GM12801 (cell line): ENCODE results near the gene RUNX1.

Experiments used
- TF ChIP-seq, protein P1 (sequence below): IDR thresholded peaks from one replicate; pipeline ENCODE4 v1.5.1; 2011; ENCODE audit warnings: control low read depth; ENCODE audit not compliant: insufficient read length; ENCODE audit errors: extremely low read depth

The RUNX1 gene

GRCh38 chr21:35016071-35016470 is 33.0 kb downstream of the RUNX1 start:
- TF ChIP-seq, protein P1, sequence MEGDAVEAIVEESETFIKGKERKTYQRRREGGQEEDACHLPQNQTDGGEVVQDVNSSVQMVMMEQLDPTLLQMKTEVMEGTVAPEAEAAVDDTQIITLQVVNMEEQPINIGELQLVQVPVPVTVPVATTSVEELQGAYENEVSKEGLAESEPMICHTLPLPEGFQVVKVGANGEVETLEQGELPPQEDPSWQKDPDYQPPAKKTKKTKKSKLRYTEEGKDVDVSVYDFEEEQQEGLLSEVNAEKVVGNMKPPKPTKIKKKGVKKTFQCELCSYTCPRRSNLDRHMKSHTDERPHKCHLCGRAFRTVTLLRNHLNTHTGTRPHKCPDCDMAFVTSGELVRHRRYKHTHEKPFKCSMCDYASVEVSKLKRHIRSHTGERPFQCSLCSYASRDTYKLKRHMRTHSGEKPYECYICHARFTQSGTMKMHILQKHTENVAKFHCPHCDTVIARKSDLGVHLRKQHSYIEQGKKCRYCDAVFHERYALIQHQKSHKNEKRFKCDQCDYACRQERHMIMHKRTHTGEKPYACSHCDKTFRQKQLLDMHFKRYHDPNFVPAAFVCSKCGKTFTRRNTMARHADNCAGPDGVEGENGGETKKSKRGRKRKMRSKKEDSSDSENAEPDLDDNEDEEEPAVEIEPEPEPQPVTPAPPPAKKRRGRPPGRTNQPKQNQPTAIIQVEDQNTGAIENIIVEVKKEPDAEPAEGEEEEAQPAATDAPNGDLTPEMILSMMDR: no peak

GRCh38 chr21:35015435-35016024 is 33.6 kb downstream of the RUNX1 start:
- TF ChIP-seq, protein P1: no peak

DNA sequence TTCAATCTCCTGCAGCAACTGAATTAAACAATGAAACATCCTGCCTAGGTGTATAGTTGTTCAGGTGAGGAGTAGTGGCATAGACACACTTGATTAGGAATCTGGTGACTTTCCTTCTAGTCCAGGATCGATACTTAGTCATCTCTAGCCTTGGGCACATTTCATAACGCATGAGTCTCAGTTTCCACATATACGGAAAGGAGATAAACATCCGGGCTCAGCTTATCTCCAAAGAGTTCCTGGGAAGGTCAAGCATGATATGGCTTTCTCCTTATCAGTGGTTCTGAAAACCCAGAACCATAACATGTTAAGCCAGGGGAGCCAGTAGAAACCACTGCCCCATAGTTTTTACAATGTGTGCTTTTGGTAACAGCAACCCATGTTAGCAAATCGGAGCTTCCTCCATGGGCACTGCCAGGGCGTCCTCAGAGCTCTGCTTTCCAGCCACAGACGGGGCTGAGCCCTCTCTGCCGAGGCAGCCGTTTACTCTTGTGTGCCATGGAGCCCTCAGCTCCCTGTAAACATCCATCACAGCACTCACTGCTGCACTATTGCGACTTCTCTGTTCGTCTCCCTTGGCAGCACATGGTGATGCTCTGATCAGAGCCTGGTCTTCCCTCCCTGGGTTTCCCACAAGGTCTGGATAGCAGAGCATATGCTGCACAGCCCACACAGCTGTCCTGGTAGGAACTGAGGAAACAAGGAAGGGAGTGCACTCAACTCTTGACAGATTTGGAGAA is 34.6 kb downstream of the RUNX1 start:
- TF ChIP-seq, protein P1: no peak

DNA sequence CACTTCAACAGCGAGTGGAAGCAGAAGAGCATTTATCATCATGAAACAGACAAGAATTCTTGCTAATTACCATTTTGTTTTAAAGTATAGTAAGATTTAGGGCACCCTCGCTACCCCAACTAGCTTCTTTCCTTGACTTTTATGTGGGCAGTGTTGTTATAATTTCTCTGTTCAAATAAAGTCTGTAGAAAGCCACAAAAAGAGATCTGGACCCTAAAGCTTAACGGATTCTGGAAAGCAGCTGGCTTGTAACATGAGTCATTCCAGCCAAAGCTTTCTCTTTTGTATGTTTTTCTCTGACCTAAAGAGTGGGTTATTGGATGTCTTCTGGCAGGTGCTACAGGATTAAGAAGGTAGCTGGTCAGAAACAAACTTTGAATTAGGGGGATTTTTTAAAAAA is 37.4 kb downstream of the RUNX1 start:
- TF ChIP-seq, protein P1: no peak

DNA sequence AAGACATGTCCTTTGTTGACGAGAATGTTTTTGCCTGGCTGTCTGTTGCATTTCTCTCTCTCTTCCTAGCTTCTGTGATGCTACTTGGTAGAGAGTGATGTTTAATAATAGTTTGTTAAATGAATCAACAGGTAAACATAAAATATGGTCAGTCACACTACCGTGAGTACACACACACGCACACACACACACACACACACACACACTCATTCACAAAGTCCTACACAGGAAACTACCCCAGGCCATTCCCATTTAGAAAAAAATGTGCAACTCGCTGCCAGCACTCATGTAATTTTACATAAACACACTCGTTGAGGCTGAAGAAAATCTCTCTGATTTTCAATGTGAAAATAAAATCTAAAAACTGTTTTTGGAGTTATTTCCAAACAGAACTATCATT is 38.7 kb downstream of the RUNX1 start:
- TF ChIP-seq, protein P1: no peak

GRCh38 chr21:35007348-35007747 is 41.8 kb downstream of the RUNX1 start:
- TF ChIP-seq, protein P1: no peak

- TF ChIP-seq, protein P1: no peak
Measured at GRCh38 chr21:35006771-35007170, 42.3 kb downstream of the RUNX1 start.
